Measurements from ENCODE around the gene FGD5.
"Not testable (repeated sequence)": the region's sequence is repeated elsewhere in the genome, so short reads cannot be mapped to it uniquely, and the experiment has no call there.

FGD5 gene

GRCh38 chr3:14903501-14903900, 84.7 kb downstream of the FGD5 start:
- DNase-seq (ENCODE audit: low read depth, low spot score); H3K4me1 ChIP-seq (ENCODE audit: control insufficient read depth, insufficient read depth, low read length); H3K9me3 ChIP-seq (ENCODE audit: control insufficient read depth, insufficient read depth, low read length); H3K36me3 ChIP-seq (ENCODE audit: control insufficient read depth, insufficient read depth, low read length); H3K27me3 ChIP-seq (ENCODE audit: control insufficient read depth, insufficient read depth, low read length); H3K27ac ChIP-seq (ENCODE audit: low read length); H3K4me3 ChIP-seq (ENCODE audit: low read length): not testable (repeated sequence)
- WGBS (ENCODE audit: insufficient coverage, insufficient read length), result no CpG with 5 or more reads among the region's 3 CpGs

DNA sequence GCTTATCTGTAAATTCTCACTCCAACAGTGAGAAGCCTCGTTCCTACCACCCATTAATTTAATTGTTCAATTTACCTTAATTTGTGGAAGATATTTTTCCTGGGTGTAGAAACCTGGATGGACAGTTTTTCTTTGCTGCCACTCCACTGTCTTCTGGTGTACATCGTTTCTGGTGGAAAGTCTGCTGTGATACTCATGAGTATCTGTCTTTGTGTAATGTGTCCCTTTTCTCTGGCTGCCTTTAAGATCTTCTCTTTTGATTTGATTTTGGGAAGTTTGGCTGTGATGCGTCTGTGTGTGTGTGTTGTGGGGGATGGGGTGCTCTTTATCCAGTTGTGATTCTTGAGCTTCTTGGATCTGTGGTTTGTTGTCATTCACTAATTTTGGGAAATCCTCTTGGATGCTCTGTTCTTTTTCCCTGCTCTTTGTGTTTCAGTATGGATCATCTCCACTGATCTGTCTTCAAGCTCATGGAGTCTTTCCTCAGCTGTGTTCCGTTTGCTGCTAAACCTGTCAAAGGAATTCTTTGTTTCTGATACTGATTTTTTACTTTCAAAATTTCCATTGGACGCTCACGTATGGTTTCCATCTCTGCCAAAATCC, 86.4 kb downstream of the FGD5 start:
- Histone ChIP-seq H3K36me3 (ENCODE audit: control insufficient read depth, insufficient read depth, low read length) (no peaks in the 10 kb centered on the region), H3K4me3 (ENCODE audit: low read length) (no peak overlapping the region), H3K27me3 (ENCODE audit: control insufficient read depth, insufficient read depth, low read length) (no peaks in the 10 kb centered on the region), H3K27ac (ENCODE audit: low read length) (no peak overlapping the region), H3K4me1 (ENCODE audit: control insufficient read depth, insufficient read depth, low read length) (peaks cover 4% of the 10 kb centered on the region), H3K9me3 (ENCODE audit: control insufficient read depth, insufficient read depth, low read length) (no peaks in the 10 kb centered on the region)
- no peak for DNase-seq (ENCODE audit: low read depth, low spot score)
- WGBS (ENCODE audit: insufficient coverage, insufficient read length), result no CpG with 5 or more reads among the region's 6 CpGs

GRCh38 chr3:14906355-14906971, 87.7 kb downstream of the FGD5 start:
- Histone ChIP-seq H3K27ac (ENCODE audit: low read length) (no peak overlapping the region), H3K9me3 (ENCODE audit: control insufficient read depth, insufficient read depth, low read length) (no peaks in the 10 kb centered on the region), H3K4me1 (ENCODE audit: control insufficient read depth, insufficient read depth, low read length) (no peaks in the 10 kb centered on the region; the same call in 1 of the 2 replicates), H3K36me3 (ENCODE audit: control insufficient read depth, insufficient read depth, low read length) (no peaks in the 10 kb centered on the region), H3K27me3 (ENCODE audit: control insufficient read depth, insufficient read depth, low read length) (no peaks in the 10 kb centered on the region), H3K4me3 (ENCODE audit: low read length) (no peak overlapping the region)
- no CpG with 5 or more reads among the region's 11 CpGs for WGBS (ENCODE audit: insufficient coverage, insufficient read length)
- DNase-seq (ENCODE audit: low read depth, low spot score), result no peak

DNA sequence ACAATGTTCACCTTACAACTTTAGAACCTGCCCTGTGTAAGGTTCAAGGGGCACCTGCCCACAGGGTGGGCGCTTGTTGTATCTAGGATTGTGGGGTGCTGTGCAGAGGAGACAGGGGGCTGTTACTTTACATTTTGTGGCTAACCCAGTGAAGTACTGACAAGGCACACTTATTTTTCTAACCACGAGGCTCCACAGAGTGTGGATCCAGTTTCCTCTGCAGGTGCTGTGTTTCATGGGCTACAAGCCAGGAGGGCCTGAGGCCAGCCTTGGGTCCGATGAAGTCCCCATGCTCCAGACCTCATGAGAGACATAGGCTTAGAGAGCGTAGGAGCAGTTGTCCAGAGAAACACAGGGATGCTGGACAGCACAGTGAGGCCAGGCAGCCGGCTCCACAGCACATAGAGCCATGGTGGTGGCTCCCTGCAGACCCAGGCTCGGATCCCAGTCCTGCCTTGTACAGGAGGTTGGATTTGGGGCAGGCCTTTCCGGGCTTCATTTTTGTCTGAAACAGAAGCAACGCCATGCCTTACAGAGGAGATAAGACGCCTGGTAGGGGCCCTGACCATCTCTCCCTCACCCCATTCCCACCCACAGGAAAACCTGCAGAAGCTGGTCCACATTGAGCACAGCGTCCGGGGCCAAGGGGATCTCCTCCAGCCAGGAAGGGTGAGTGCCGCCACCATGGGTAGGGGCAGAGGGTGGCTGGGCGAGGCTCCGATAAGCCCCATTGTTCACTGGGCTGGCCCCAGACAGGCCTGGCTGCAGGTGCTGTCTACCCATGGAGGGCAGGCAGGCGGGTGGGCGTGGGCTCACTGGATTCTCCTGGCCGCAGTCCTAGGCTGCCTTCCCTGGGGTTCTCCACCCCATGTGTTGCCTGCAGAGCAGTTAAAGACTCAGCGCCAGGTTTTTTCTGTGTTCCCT, 88.5 kb downstream of the FGD5 start:
- no peak overlapping the region for H3K4me3 ChIP-seq (ENCODE audit: low read length)
- no peaks in the 10 kb centered on the region for H3K36me3 ChIP-seq (ENCODE audit: control insufficient read depth, insufficient read depth, low read length)

DNA sequence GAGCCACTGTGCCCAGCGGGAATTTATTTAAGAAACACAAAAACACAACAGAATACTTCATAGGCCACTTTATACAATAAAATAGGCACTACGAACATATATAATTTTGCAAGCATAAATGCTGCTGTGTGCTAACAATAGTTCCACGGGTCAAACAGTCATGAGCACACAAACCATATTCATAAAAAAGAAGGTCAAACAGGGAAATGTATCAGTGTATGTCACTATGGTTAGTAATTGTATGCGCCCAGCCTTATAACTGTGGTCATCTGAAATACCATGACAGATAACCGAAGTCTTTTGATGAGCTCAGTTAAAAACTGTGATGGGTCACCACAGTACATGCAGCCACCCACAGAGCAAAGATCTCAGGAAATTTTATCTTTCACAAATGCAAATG, 90.5 kb downstream of the FGD5 start:
- Histone ChIP-seq H3K27me3 (ENCODE audit: control insufficient read depth, insufficient read depth, low read length) (no peaks in the 10 kb centered on the region), H3K27ac (ENCODE audit: low read length) (no peak overlapping the region), H3K36me3 (ENCODE audit: control insufficient read depth, insufficient read depth, low read length) (no peaks in the 10 kb centered on the region), H3K4me3 (ENCODE audit: low read length) (no peak overlapping the region), H3K4me1 (ENCODE audit: control insufficient read depth, insufficient read depth, low read length) (peaks cover 1% of the 10 kb centered on the region), H3K9me3 (ENCODE audit: control insufficient read depth, insufficient read depth, low read length) (no peaks in the 10 kb centered on the region)
- WGBS (ENCODE audit: insufficient coverage, insufficient read length), result no CpG with 5 or more reads among the region's 5 CpGs
- no peak for DNase-seq (ENCODE audit: low read depth, low spot score)

More for the DNA sequence above, 88.5 kb downstream of the FGD5 start:
- DNase-seq (ENCODE audit: low read depth, low spot score), result no peak
- Histone ChIP-seq H3K9me3 (ENCODE audit: control insufficient read depth, insufficient read depth, low read length) (no peaks in the 10 kb centered on the region), H3K27ac (ENCODE audit: low read length) (no peak overlapping the region), H3K4me1 (ENCODE audit: control insufficient read depth, insufficient read depth, low read length) (no peaks in the 10 kb centered on the region), H3K27me3 (ENCODE audit: control insufficient read depth, insufficient read depth, low read length) (no peaks in the 10 kb centered on the region)
- no CpG with 5 or more reads among the region's 18 CpGs for WGBS (ENCODE audit: insufficient coverage, insufficient read length)

GRCh38 chr3:14911651-14912050, 92.9 kb downstream of the FGD5 start:
- Histone ChIP-seq H3K4me3 (ENCODE audit: low read length) (no peak overlapping the region), H3K4me1 (ENCODE audit: control insufficient read depth, insufficient read depth, low read length) (peaks cover 1% of the 10 kb centered on the region), H3K36me3 (ENCODE audit: control insufficient read depth, insufficient read depth, low read length) (no peaks in the 10 kb centered on the region), H3K27ac (ENCODE audit: low read length) (no peak overlapping the region), H3K9me3 (ENCODE audit: control insufficient read depth, insufficient read depth, low read length) (no peaks in the 10 kb centered on the region), H3K27me3 (ENCODE audit: control insufficient read depth, insufficient read depth, low read length) (no peaks in the 10 kb centered on the region)
- no peak for DNase-seq (ENCODE audit: low read depth, low spot score)
- no CpG with 5 or more reads among the region's 11 CpGs for WGBS (ENCODE audit: insufficient coverage, insufficient read length)

DNA sequence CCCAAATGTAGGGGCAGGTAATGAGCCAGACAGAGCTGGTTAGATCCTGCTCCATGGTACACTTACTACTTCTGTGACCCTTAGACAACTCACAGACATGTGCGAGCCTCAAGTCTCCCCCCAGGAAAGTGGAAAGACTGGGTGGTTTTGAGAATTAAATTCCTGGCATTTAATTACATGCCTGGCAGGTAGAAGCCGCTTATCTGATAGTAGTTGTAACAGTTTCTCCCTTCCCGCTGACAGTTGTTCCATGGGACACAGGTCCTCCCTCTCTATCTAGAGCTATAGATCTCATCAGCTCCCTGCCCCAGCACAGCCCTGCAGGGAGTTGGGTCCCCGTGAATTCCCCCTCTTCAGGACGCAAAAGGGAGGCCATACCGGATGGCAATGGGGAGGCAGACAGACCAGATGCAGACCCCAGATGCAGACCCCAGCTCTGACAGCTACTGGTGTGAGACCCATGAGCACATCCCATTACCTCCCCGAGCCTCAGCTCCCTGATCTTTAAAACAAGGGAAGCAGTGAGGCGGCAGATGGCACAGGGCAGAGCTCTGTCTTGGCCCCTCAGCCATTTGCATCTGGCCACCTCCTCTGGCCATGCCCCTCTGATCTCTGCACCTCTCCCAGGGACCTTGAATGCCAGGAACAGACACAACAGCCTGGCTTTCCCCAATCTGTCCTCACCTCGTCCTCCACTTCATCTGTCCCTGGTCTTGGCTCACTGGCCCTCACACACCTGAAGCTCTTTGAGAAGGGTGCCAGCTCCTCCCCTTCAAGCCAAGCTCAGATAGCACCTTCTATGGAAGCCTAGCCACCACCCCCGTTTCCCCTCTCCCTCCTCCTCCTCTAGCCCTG, 94.5 kb downstream of the FGD5 start:
- no CpG with 5 or more reads among the region's 10 CpGs for WGBS (ENCODE audit: insufficient coverage, insufficient read length)
- Histone ChIP-seq H3K27ac (ENCODE audit: low read length) (no peak overlapping the region), H3K27me3 (ENCODE audit: control insufficient read depth, insufficient read depth, low read length) (no peaks in the 10 kb centered on the region), H3K36me3 (ENCODE audit: control insufficient read depth, insufficient read depth, low read length) (no peaks in the 10 kb centered on the region), H3K4me1 (ENCODE audit: control insufficient read depth, insufficient read depth, low read length) (peaks cover 1% of the 10 kb centered on the region), H3K4me3 (ENCODE audit: low read length) (no peak overlapping the region), H3K9me3 (ENCODE audit: control insufficient read depth, insufficient read depth, low read length) (no peaks in the 10 kb centered on the region)
- no peak for DNase-seq (ENCODE audit: low read depth, low spot score)

- Histone ChIP-seq H3K27ac (ENCODE audit: low read length) (no peak overlapping the region), H3K27me3 (ENCODE audit: control insufficient read depth, insufficient read depth, low read length) (no peaks in the 10 kb centered on the region)
These were observed 95.4 kb downstream of the FGD5 start for GRCh38 chr3:14913926-14914778.

DNA sequence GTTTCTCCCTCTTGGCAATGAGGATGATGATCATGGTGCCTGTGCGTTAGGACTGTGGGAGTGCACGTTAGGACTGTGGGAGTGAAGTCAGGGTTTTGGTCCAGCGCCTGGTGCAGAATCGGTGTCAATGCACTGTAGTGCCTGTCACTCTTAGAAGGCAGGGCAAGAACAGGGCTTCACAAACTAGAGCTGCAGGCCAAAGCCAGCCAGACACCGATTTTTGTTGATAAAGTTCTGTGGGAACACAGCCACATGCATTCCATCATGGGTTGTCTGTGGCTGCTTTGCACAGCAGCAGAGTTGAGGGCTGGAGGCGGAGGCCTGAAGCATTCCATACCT, 96.0 kb downstream of the FGD5 start:
- H3K4me3 ChIP-seq (ENCODE audit: low read length), result no peak overlapping the region
- no peaks in the 10 kb centered on the region for H3K27me3 ChIP-seq (ENCODE audit: control insufficient read depth, insufficient read depth, low read length)
- no peaks in the 10 kb centered on the region for H3K9me3 ChIP-seq (ENCODE audit: control insufficient read depth, insufficient read depth, low read length)
- H3K27ac ChIP-seq (ENCODE audit: low read length), result no peak overlapping the region
- DNase-seq (ENCODE audit: low read depth, low spot score), result no peak
- H3K36me3 ChIP-seq (ENCODE audit: control insufficient read depth, insufficient read depth, low read length), result no peaks in the 10 kb centered on the region
- WGBS (ENCODE audit: insufficient coverage, insufficient read length), result no CpG with 5 or more reads among the region's 6 CpGs
- peaks cover 1% of the 10 kb centered on the region for H3K4me1 ChIP-seq (ENCODE audit: control insufficient read depth, insufficient read depth, low read length)

More at GRCh38 chr3:14913926-14914778, 95.4 kb downstream of the FGD5 start:
- WGBS (ENCODE audit: insufficient coverage, insufficient read length), result no CpG with 5 or more reads among the region's 14 CpGs
- no peaks in the 10 kb centered on the region for H3K9me3 ChIP-seq (ENCODE audit: control insufficient read depth, insufficient read depth, low read length)
- peaks cover 1% of the 10 kb centered on the region for H3K4me1 ChIP-seq (ENCODE audit: control insufficient read depth, insufficient read depth, low read length)
- no peaks in the 10 kb centered on the region for H3K36me3 ChIP-seq (ENCODE audit: control insufficient read depth, insufficient read depth, low read length)
- H3K4me3 ChIP-seq (ENCODE audit: low read length), result no peak overlapping the region
- no peak for DNase-seq (ENCODE audit: low read depth, low spot score)
